PC-3 (cell line): ENCODE measurements around the gene CIC. TPM values are rescaled to one million over a fixed set of nuclear protein-coding genes. Genes with fewer than 3 reads are reported as not detected.

ENCODE experiments used
- ATAC-seq: fragments of 200-7000 bp; cut with Tn5 transposase; 2 replicates; pipeline ENCODE4 v1.9.1; 2020; ENCODE audit warnings: mild to moderate bottlenecking, moderate library complexity
- BruUV-seq: library from RNA; stranded (reverse); fragments of 400-500 nt; replicated peaks from 2 replicates; lab custom pipeline; 2021; lab: Mats Ljungman, UMichigan
- CTCF ChIA-PET: fragments of 300-600 bp; sonication (Branson Sonifier 250); formaldehyde crosslinking; loops from one replicate; lab custom pipeline; 2022; ENCODE audit warnings: antibody characterized with exemption; lab: Charles Lee
- POLR2A ChIA-PET: fragments of 300-600 bp; sonication (Branson Sonifier 250); formaldehyde crosslinking; loops from one replicate; lab custom pipeline; 2022; ENCODE audit warnings: antibody characterized with exemption; ENCODE audit not compliant: unreplicated experiment; lab: Charles Lee
- DNase-seq: peaks from one replicate; pipeline ENCODE4 v3.0.0-alpha.2; 2015
- H2AFZ ChIP-seq: fragments of 300-600 bp; sonication (generic); 2 replicates; pipeline ENCODE4 v1.6.0; 2016; ENCODE audit warnings: antibody characterized with exemption, low read length
- H3F3A ChIP-seq: fragments of 300-600 bp; sonication (generic); one replicate; pipeline ENCODE4 v1.6.0; 2017; ENCODE audit warnings: antibody characterized with exemption, low read length, control low read depth, mild to moderate bottlenecking; ENCODE audit not compliant: unreplicated experiment
- H3K27ac ChIP-seq: fragments of 300-600 bp; sonication (generic); 2 replicates; pipeline ENCODE4 v1.5.1; 2016; ENCODE audit warnings: mild to moderate bottlenecking, low read length
- H3K27me3 ChIP-seq: fragments of 300-600 bp; sonication (generic); 2 replicates; pipeline ENCODE4 v1.6.1; 2016; ENCODE audit warnings: low read length, mixed read lengths
- H3K36me3 ChIP-seq: fragments of 300-600 bp; sonication (generic); 2 replicates; pipeline ENCODE4 v1.6.1; 2016; ENCODE audit warnings: low read depth, mixed run types, low read length, mixed read lengths
- H3K4me1 ChIP-seq: fragments of 300-600 bp; sonication (generic); 2 replicates; pipeline ENCODE4 v1.5.1; 2016; ENCODE audit warnings: low read length; ENCODE audit not compliant: insufficient read depth
- H3K4me2 ChIP-seq: fragments of 300-600 bp; sonication (generic); 2 replicates; pipeline ENCODE4 v1.6.0; 2016; ENCODE audit warnings: low read length
- H3K4me3 ChIP-seq: fragments of 300-600 bp; sonication (generic); 2 replicates; pipeline ENCODE4 v1.5.1; 2016; ENCODE audit warnings: mild to moderate bottlenecking, low read length, mixed read lengths
- H3K79me2 ChIP-seq: fragments of 300-600 bp; sonication (generic); 2 replicates; pipeline ENCODE4 v1.6.1; 2017; ENCODE audit warnings: low read length, mixed read lengths
- H3K9ac ChIP-seq: fragments of 300-600 bp; sonication (generic); 2 replicates; pipeline ENCODE4 v1.6.0; 2016; ENCODE audit warnings: mild to moderate bottlenecking, low read length
- H3K9me2 ChIP-seq: fragments of 300-600 bp; sonication (generic); replicated peaks from 2 replicates; pipeline ENCODE4 v1.6.1; 2016; ENCODE audit warnings: mixed run types, low read length, mixed read lengths
- H3K9me3 ChIP-seq: fragments of 300-600 bp; sonication (generic); 2 replicates; pipeline ENCODE4 v1.6.1; 2016; ENCODE audit warnings: low read length, mixed read lengths
- H4K20me1 ChIP-seq: fragments of 300-600 bp; sonication (generic); 2 replicates; pipeline ENCODE4 v1.6.1; 2016; ENCODE audit warnings: low read length, mixed read lengths
- EZH2 ChIP-seq: fragments of 300-600 bp; sonication (generic); IDR thresholded peaks from one replicate; pipeline ENCODE4 v1.6.1; 2017; ENCODE audit warnings: antibody characterized with exemption, mild to moderate bottlenecking, low read length; ENCODE audit not compliant: unreplicated experiment
- EZH2phosphoT487 ChIP-seq: fragments of 300-600 bp; sonication (generic); IDR thresholded peaks from 2 replicates; pipeline ENCODE4 v1.6.1; 2018; ENCODE audit warnings: mild to moderate bottlenecking, antibody characterized with exemption, low read length, borderline replicate concordance
- intact Hi-C: fragments of 100-400 bp; cut with micrococcal nuclease; formaldehyde crosslinking; loops from 2 replicates; pipeline ENCODE4 v1.9.0; 2023
- total RNA-seq: library from RNA; depleted of rRNA; stranded (reverse); fragments of >200 nt; gene quantifications from 2 replicates; pipeline ENCODE4 v1.2.3, GENCODE V29; 2014
- TF ChIP-seq, protein P1 (sequence below): fragments of 300-600 bp; sonication (generic); conservative IDR thresholded peaks from 2 replicates; pipeline ENCODE4 v1.5.1; 2017; ENCODE audit warnings: antibody characterized with exemption, low read depth, mild to moderate bottlenecking, low read length

Gene CIC
- total RNA-seq, 1 experiment from 2014 or later, result 9.8 TPM

DNA sequence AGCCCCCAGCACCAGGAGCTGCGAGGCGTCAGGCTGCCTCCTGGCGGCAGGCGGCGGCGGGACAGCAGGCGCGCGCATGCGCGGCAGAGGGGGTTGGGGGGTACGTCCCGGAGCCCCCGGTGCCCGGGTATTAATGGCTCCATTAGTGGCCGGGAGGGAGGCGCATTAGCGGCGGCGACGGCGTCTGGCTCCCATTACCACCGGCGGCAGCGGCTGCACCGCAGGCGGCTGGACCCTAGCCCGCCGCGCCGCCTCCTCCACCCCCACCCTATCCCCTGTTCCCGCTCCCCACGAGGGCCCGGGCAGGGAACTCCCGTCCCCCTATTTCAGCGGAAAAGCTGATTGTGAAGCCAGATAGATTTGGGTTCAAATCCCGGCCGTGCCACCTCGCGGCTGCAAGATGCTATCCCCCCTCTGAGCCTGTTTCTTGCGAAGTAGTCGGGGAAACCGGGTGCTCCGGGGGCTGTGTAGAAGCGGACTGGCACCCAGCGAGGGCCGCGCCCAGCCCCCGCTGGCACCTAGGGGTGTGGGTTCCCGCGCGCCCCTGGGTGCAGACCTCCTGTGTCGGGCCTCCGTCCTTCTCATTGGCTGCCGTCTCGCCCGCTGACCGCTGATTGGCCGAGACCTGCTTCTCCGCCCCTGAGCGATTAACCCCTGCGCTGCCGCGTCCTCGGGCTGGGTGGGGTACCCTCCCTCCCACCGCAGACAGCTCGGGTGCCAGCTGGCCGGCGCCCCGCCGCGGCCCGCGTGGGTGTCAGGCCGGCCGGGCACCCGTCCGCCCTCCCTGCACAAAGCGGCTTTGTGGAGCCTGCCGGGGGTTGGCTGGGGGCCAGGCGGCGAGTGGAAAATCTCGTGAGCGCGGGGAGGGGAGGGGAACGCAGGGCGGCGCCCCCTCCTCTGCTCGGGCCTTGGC is 11.1 kb downstream of the CIC start:
- Histone ChIP-seq H3K9ac (no peak overlapping the region), H3K27ac (no peak overlapping the region), H3K27me3 (no peaks in the 10 kb centered on the region), H2AFZ (no peak overlapping the region), H3K4me3 (no peak overlapping the region), H4K20me1 (no peaks in the 10 kb centered on the region), H3K9me2 (no peaks in the 10 kb centered on the region), H3F3A (no peaks in the 10 kb centered on the region), H3K4me1 (no peaks in the 10 kb centered on the region), H3K36me3 (no peaks in the 10 kb centered on the region), H3K9me3 (no peaks in the 10 kb centered on the region), H3K4me2 (no peak overlapping the region), H3K79me2 (no peaks in the 10 kb centered on the region)
- ChIA-PET POLR2A (no interaction called here), CTCF (no interaction called here)
- no peak for TF ChIP-seq EZH2phosphoT487
- TF ChIP-seq, protein P1, sequence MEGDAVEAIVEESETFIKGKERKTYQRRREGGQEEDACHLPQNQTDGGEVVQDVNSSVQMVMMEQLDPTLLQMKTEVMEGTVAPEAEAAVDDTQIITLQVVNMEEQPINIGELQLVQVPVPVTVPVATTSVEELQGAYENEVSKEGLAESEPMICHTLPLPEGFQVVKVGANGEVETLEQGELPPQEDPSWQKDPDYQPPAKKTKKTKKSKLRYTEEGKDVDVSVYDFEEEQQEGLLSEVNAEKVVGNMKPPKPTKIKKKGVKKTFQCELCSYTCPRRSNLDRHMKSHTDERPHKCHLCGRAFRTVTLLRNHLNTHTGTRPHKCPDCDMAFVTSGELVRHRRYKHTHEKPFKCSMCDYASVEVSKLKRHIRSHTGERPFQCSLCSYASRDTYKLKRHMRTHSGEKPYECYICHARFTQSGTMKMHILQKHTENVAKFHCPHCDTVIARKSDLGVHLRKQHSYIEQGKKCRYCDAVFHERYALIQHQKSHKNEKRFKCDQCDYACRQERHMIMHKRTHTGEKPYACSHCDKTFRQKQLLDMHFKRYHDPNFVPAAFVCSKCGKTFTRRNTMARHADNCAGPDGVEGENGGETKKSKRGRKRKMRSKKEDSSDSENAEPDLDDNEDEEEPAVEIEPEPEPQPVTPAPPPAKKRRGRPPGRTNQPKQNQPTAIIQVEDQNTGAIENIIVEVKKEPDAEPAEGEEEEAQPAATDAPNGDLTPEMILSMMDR, result no peak
- TF ChIP-seq EZH2, result no peak
- intact Hi-C loops, result no loop called here
- DNase-seq (no peak), ATAC-seq (no peak)
- no TSS peak for BruUV-seq

DNA sequence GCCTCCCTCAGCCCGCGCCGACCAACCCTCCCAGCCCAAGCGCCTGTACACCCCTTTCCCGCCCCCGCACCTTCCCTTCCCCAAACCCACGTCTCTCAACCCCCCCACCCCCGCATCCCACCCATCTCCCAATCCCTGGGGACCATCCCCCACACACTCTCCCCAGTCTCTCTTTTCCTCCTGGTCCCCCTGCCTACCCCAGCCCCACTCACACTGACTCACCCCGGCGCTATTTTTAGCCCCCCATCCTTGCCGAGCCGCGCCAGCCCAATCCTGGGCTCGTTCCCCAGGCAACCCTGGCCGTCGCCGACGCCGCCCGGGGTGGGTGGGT is 11.7 kb downstream of the CIC start:
- ATAC-seq, result no peak
- no peaks in the 10 kb centered on the region for H3K9me3 ChIP-seq
- no peaks in the 10 kb centered on the region for H3K79me2 ChIP-seq
- no peaks in the 10 kb centered on the region for H3F3A ChIP-seq
- H3K9me2 ChIP-seq, result no peaks in the 10 kb centered on the region
- no peaks in the 10 kb centered on the region for H4K20me1 ChIP-seq
- BruUV-seq, result no TSS peak
- H3K27ac ChIP-seq, result no peak overlapping the region
- no peak overlapping the region for H3K4me3 ChIP-seq
- POLR2A ChIA-PET, result no interaction called here
- intact Hi-C loops, result no loop called here
- DNase-seq, result no peak
- no peak overlapping the region for H3K4me2 ChIP-seq
- no peak overlapping the region for H2AFZ ChIP-seq
- no peaks in the 10 kb centered on the region for H3K27me3 ChIP-seq
- no peaks in the 10 kb centered on the region for H3K4me1 ChIP-seq
- H3K36me3 ChIP-seq, result no peaks in the 10 kb centered on the region
- CTCF ChIA-PET, result no interaction called here
- TF ChIP-seq, protein P1, result no peak
- TF ChIP-seq EZH2phosphoT487 (no peak), EZH2 (no peak)
- no peak overlapping the region for H3K9ac ChIP-seq

DNA sequence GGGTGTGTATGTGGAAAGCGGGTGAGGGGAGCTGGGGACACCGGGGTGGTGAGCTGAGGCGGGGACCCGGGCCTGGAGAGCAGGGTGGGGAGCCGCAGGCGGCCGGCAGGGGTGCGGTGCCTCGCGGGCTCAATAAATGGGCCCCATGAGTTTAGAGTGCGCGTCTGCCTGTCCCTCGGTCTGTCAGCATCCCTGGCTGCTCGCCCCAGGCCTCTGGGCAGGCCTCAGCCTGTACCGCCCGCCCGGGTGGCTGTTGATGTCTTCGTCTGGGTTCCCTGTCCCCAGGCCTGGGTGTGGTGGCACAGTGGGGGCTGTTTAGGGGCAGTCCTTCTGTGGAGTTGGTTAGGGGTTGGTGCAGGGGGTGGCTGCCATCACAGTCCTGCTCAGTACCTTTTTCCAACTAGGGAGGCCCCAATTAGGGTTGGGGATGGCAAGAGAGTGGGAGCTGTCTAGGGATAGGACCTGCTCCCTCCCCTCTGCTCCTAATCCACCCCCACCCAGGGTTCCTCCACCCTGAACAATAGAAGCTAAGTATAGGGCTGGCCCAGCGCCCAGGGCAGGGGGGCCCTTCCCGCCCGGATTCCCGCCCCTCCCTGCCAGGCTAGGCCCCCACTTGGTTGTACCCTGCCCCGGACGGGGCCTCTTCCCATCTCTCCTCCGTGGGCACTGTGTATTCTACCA is 12.2 kb downstream of the CIC start:
- H2AFZ ChIP-seq, result no peak overlapping the region
- H4K20me1 ChIP-seq, result no peaks in the 10 kb centered on the region
- no peaks in the 10 kb centered on the region for H3K4me1 ChIP-seq
- H3K27ac ChIP-seq, result no peak overlapping the region
- H3K9me2 ChIP-seq, result no peaks in the 10 kb centered on the region
- no peaks in the 10 kb centered on the region for H3K9me3 ChIP-seq
- ATAC-seq (no peak), DNase-seq (no peak)
- H3K36me3 ChIP-seq, result no peaks in the 10 kb centered on the region
- CTCF ChIA-PET, result no interaction called here
- BruUV-seq, result no TSS peak
- POLR2A ChIA-PET, result no interaction called here
- TF ChIP-seq, protein P1, result no peak
- TF ChIP-seq EZH2 (no peak), EZH2phosphoT487 (no peak)
- no peak overlapping the region for H3K9ac ChIP-seq
- no peaks in the 10 kb centered on the region for H3F3A ChIP-seq
- H3K4me2 ChIP-seq, result no peak overlapping the region
- H3K27me3 ChIP-seq, result no peaks in the 10 kb centered on the region
- H3K79me2 ChIP-seq, result no peaks in the 10 kb centered on the region
- intact Hi-C loops, result no loop called here
- no peak overlapping the region for H3K4me3 ChIP-seq
